Activated T-cell treated with anti-CD3 and anti-CD28 coated beads for 24 hours (primary cell): Measurements from ENCODE around the gene CAPZB.

Experiments used
- DNase-seq: peaks from one replicate; pipeline ENCODE4 v3.0.0-alpha.2; 2020; ENCODE audit warnings: low read depth

CAPZB gene

DNA sequence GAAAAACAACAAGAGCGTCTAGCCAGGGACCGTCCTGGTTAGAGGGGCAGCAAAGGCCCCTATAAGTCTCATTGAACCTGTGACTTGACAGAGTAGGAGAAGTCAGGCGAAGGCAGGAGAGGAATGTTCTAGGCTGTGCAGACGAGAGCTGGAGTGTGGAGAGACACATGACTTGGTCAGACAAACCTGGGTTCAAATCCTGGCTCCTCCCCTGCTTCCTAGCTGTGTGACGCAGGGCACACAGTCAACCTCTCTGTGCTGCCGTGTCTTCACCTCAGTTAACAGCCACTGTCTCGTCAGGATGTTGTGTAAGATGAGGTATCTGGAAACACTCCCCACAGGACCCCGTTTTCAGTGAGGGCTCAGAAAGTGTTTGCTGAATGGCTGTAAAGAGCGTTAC is 157.6 kb downstream of the CAPZB start:
- DNase-seq: no peak

DNA sequence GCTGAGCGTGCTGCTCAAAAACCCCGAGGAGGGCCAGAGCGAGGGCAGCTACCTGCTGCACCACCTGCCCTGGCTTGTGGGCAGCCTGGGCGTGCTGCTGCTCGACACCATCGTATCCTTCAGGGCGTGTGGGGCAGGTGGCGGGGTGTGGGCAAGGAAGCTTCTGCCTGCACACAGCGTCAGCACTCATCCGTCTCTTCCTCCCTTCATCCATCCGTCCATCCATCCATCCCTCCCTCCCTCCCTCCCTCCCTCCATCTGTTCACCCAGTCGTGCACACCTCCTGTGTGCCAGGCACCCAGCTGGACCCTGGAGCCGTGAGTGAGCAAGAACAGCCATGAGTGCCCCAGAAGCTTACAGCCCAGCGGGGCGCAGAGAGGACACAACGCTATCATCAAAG is 158.0 kb downstream of the CAPZB start:
- DNase-seq: no peak

DNA sequence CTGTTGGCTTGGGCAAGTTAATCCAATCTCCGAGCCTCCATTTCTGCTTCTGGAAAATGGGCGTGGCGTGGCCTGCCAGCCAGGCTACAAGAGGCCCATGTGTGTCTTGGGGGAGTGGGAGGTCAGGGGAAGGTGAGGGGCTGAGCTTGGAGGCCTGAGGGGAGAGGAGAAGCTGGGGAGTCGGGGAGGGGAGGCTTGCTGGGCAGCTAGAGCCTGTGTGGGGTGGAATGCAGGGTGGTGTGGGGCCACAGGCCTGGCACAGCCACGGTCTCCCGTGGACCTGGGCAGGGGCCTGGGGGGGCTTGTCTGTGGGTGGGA is 158.6 kb downstream of the CAPZB start:
- no peak for DNase-seq

DNA sequence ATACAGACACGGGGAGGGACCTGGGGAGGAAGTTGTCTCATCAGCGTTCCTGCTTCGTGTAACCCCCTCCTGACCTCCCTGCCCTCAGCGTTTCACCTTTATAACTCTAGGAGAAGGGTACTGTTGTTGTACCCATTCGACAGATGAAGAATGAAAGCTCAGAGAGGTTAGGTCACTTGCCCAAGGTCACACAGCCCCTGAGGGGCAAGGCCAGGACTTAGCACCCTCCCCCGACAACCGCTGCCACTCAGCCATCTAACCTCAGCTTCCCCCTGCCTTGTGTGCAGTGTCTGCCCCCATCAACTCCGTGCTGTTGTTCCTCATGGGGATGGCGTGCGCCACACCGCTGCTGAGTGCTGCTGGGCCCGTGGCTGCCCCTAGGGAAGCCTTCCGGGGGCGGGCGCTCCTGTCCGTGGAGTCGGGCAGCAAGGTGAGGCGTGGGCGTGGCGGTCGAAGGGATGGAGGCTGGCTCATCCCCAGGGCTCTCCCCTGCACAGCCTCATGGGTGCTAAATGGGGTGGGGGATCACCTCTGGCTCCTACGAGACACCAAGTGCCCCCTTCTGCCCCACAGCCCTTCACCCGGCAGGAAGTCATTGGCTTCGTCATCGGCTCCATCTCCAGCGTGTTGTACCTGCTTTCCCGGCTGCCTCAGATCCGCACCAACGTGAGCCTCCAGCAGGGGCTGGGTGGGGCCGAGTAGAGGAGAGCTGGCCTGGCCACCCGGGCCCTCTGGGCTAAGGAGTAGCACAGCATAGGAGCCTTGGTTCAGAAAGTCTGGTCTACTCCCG is 159.2 kb downstream of the CAPZB start:
- no peak for DNase-seq

DNA sequence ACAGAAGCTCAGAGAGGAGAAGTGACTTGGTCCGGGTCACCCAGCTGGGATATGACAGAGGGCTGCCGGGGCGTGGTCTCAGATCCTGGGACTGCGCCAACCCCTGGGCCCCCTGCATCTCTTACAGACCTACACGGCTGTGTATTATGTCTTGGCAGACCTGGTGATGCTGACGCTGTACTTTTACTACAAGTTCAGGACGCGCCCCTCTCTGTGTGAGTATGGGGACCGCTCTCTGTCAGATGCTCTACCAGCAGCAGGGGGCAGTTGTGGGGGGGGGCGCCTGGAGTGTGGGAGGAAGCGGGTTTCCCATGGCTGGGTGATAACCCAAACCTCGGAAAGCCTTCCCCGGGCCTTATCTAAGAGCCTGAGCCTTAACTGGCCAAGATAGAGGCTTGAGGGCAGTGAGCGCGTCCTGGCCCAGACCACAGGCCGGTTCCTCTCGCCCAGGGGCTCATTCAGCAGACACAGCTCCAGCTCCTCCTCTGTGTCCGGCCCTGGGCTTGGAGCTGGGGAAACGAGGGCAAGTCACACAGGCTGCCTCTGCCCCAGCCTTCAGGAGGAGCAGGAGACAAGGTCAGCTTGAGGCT is 159.9 kb downstream of the CAPZB start:
- no peak for DNase-seq

DNA sequence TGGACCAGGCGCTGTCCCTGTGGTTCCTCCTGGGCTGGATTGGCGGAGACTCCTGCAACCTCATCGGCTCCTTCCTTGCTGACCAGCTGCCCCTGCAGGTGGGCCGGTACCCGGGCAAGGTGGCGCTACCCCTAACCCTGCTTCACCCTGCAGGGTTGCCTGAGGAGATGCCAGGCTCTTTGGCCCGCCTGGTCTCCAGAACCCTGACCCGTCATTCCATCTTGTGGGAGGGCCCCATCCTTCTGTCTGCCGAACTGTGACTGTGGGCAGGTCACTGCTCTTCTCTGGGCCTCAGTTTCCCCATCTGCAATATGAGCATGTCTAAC is 160.7 kb downstream of the CAPZB start:
- no peak for DNase-seq

DNA sequence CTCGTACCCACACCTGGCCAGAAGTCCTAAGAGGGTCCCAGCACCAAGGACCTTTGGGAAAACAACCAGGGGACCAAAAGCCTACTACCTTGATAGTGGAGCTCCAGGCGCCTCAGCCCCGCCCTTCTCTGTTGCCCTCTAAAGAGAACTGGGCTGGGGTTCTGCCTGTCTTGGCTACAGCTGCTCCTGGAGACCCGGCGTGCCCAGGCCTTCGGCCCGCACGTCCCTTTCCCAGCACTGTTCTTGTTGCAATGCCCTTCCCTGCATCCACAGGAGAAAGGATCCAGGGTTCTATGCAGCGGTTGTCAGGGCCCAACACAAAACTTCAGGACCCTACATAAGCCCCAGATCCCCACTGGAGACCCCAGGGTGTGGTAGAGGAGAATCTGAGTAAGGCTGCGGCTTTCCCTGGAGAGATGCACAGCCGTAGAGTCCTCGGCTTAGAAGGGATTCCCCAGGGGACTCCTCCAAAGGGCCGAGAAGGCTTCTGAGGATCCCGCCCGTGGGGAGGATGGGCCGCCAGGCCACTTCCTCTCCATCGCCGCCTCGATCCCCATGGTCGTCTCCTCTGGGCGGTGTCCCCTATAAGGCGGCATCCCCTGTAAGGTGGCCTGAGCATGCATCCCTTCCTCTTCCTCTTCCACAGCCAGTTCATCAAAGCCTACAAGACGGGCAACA is 161.2 kb downstream of the CAPZB start:
- no peak for DNase-seq

DNA sequence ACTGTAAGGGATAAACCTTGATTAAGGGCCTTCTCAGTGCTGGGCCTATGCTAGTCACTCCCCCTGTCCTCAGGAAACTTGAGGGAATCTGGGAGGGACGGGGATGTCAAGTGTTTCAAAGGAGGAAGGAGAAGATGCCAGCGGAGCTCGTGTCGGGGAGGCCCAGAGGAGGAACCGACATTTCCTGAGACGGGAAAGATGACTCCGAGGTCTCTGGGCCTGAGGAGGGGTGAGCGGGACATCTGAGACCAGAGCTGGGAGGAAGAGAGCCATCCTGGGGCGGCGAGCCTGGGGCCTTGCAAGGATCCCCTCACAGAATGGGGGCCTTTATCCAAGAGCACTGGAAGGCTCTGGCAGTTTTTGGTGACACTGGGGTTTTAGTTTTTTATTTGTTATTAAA is 162.9 kb downstream of the CAPZB start:
- DNase-seq: no peak

DNA sequence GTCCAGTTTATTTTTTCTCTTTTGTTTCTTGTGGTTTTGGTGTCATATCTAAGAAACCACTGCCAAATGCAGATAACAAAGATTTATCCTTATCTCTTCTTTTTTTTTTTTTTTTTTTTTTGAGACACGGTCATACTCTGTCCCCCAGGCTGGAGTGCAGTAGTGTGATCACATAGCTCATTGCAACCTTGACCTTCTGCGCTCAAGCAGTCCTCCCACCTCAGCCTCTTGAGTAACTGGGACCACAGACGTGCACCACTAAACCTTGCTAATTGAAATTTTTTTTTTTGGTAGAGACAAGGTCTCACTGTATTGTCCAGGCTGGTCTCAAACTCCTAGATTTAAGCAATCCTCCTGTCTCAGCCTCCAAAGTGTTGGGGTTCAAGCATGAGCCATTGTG is 164.3 kb downstream of the CAPZB start:
- DNase-seq: no peak

DNA sequence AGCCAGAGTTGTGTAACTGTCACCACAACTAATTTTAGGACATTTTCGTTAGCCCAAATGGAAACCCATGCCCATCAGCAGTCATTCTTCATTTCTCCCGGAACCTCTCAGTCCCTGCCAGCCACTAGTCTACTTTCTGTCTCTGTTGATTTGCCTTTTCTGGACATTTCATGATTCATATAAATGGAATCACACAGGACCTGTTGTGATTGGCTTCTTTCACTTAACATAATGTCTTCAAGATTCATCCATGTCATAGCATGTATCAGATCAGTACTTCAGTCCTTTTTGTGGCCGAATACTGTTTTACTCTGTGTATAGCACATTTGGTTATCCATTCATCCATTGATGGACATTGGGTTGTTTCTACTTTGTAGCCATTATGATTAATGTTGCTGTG is 166.1 kb downstream of the CAPZB start:
- no peak for DNase-seq

DNA sequence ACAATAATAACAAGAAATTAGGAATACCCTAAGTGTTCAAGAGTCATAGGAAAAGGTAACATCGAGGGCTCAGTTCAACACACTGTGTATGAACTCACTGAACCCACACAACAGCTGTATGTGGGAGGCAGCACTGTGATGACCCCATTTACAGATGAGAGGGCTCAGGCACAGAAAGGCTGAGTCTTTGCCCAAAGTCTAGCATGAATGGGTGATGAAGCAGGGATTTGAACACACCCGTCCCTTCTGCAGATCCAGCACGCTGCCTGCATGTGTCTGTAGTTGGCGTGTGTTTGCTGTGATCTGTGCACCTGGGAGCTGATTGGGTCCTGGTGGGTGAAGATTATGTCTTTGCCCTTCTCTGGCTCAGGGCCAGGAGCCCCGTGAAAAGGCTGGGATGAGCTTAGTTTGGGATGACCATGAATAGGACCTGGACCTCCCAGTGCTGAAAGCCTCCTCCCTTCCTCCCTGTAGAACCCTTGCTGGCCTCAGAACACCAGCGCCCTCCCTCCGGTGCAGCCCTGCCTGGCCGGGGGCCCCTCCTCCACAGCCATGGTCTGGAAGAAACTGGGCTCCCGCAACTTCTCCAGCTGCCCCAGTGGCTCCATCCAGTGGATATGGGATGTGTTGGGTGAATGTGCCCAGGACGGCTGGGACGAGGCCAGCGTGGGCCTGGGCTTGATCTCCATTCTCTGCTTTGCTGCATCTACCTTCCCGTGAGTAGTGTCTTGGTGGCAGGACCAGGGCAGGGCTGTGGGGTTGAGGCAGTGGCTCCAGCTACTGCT is 168.0 kb downstream of the CAPZB start:
- DNase-seq: no peak

DNA sequence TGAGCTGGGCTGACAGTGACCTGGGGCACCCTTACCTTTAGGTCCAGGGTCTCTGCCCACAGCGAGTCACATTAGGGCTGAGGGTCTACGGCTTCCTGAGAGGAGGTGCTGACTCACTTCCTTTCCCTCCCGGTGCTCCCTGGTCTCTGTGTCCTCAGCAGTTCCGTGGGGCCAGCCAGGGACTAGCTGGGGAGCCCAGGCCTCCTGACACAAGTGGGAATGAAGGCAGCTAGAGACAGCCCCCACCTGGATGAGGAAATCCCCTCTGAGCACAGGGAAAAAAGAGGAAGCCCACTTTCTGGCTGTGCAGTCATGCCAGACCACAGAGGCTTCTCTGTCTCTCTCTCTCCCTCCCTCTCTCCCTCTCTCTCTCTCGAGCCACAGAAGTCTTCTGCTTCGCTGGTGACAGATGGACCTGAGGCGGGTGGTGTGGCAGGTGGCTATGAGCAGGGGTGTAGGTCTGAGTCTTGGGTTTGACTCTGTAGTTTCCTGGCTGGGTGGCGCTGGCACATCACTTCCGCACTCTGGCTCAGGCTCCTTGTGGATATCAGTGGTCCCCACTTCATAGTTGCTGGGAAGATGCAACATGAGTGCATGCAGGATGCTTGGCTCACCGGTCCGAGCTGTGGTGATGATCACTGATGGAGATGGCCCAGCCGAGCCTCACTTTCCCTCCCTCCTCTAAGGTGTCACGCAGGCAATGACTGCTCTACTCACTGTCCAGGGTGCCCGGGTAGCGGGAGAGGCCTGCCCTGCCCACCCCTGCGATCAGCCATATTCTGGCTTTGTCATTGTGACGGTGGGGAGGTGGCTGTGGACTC is 169.8 kb downstream of the CAPZB start:
- no peak for DNase-seq

DNA sequence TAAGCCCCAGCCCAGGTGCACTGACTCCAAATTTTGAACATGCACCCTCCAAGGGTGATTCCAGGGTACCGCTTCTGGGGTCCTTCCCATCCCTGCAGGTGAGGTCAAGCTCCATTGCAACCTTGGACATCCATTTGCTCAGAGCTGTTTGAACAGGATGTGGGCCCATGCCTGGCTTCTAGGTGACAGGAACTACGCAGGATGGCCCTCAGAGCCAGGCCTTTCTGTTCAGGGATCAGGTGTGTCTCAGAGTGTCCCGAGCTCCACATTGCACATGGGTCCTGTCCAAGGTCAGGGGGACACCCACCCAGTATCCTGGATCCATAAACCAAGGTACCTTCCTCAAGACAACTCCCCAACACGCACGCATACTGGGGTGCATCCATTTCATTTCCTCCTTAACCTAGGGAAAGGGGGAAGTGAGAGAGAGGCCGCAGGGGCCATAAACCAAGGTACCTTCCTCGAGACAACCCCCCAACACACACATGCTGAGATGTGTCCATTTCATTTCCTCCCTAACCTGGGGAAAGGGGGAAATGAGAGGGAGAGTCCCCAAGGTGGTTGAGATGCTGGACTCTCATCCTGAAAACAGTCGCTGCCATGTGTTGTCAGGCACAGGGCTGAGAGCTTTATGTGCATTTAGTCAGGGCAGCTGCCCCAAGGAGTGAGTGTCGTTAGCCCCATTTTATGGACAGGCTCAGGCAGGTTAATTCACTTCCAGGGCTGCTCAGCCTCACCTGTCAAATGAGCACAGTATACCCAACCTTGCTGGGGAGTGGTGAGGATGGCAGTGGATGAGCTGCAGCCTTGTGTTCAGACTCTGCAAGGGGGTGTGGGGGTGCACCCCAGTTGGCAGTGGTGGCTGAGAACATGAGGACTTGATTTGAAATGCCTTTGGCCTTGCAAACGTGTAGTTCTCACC is 171.1 kb downstream of the CAPZB start:
- DNase-seq: no peak

DNA sequence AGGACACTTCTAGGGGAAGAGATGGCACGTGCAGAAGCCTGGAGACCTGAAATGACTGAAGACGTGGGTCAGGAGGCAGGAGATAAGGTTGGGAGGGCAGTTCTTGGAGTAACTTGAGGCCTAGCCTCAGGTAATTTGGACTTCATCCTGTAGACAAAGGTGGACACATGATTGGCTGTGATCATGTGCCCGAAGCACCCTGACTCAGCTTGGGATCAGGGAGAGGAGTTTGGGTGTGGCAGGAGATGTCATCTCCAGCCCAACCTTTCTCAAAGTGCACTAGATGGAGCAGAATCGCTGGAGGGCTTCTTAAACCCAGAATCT is 171.7 kb downstream of the CAPZB start:
- DNase-seq: no peak

DNA sequence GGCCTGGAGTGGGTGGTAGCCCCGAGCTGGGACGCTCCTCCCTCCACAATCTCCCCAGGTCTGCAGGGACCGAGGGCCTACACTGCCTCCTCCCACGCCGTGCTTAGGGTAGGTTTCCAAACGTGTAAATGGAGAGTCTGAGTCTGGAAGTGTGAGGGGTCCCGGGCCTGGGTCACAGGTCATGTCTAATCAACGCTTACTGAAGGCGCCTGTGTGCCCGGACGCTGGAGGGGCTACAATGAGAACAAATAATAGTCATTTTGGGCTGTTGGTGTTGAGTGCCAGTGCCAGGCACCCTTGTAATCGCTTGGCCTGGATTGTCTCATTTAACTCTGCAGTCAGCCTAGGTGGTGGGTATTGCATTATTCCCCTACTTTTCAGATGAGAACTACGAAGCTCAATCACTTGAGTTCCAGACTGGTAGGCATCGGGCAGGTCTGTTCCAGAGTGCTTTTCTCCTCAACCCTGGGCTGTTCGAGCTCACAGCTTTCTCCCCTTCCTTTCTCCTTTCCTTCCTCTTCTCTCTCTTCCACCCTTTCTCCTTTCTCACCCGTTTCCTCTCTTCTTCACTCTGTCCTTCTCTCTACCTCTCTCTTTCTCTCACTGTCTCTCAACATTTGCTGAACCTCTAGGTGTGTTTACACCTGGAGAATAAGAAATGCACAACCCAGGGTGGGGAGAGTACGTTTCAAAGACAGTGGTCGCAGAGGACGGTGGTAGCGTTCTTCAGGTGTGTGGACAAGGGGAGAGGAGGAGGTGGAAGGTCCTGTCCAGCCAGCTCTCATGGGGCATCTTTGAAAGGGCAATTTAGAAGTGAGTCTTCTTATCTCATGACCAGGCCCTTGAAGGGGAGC is 172.3 kb downstream of the CAPZB start:
- DNase-seq: no peak

DNA sequence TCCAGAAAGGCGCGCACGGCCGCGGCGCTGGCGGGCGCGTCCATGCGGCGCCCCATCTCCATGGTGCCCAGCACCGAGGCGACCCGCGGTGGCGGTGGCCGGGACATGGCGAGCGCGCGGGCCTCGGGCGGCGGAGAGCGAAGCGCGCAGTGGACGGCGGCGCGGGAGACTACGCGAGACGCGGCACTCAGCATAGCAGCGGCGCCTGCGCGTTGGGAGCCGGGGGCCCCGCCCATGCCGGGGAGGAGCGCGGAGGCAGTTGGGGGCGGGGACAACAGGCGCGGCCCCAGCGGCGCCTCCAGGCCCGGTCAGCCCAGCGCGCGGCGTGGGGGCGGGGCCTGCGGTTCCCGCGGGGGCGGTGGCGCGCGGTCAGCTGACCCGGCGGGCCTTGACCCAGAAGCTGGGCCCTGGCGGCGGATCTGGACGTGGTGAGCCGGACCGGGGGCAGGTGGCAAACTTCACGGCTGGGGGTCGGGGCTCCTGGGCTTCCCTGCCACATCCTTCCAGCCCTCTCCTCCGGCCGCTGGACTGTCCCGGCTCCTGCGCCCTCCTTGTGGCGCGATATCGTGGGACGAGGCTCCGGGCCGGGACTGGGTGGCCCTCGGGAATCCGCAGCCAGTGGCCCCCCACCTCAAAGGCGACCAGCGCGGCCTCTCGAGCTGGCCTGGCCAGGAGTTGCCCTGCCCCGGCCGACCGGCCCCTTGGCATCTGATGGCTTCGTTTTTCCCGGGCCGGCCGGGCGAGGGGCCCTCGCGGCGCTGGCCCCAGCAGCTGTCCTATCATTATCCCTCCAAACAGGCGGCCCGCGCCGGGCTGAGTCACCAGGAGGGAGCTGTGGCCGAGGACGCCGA is 173.2 kb downstream of the CAPZB start, which contains the start of the genes AKR7A2 and SLC66A1:
TSS of gene AKR7A2 (minus strand) at position 214 of the 851 bp plus-strand sequence. CDS start at position 194, 20 bp downstream.
TSS of gene SLC66A1 (plus strand) at position 396 of the 851 bp plus-strand sequence. CDS start 5,352 bp downstream, outside the sequence.
- DNase-seq: peak; percentile 87

DNA sequence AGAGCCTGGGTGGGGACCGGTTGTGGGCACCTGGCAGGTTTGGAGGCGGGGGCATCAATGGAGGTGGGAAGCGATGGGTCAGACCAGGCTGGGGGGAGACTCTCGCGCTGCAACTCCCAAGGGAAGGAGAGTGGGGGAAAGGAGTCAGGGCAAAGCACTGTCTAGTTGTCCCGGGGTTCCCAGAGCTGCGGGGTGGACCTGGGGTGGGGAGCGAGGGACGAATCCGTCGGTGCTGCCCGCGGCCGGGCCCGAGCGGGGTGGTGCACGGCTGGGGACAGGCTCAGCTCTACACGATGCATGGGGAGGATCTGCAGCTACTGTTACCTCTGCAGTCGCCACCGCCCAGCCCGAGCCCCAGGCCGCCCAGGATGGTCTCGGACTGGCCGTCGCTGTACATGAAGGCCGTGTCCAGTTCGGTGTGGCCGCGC is 173.8 kb downstream of the CAPZB start:
- DNase-seq: no peak

DNA sequence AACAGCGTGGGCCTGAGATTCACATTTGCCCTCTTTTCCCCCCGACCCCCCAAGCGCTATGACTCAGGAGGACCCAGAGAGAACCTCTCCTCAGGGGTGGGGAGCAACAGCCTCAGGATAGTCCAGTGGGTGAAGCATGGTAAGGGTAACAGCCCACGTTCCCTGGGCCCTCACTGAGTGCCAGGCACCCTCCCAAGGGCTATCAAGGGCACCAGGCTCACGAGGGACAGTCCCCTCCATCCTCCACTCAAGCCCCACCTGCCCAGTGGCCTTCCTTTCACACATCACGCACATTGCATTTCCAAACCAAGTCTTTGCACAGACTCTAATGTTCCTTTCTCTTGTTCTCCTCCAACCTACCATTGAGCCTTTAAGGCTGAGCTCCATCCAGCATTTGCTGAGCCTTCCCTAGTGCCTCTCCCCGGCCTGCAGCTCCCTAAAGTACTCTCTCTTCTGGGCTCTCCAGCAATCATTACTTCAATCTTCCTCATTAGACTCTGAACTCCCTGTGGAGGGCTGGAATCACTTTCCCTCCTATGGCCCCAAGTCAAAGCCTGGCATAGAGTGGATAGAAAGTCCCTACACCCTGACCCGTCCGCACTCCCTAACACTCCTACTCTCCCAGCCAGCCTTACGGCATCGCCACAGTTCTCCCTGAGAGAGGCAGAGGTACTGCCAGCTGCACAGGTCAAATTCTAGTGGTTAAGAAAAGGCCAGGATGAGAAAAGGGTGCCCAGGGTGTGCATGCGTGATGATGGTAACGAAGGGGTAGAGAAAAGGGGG is 174.4 kb downstream of the CAPZB start:
- no peak for DNase-seq
